H1 (cell line): ENCODE results near the gene ZKSCAN8. TPM values are rescaled to one million over a fixed set of nuclear protein-coding genes. Genes with fewer than 3 reads are reported as not detected.

Experiments
- CTCF ChIA-PET: fragments of 300-600 bp; sonication (Branson Sonifier 250); formaldehyde crosslinking; loops from one replicate; lab custom pipeline; 2021; ENCODE audit not compliant: partially characterized antibody; lab: Charles Lee
- POLR2A ChIA-PET: fragments of 300-600 bp; sonication (Branson Sonifier 250); formaldehyde crosslinking; loops from one replicate; lab custom pipeline; 2021; ENCODE audit warnings: inconsistent platforms; ENCODE audit not compliant: partially characterized antibody; lab: Charles Lee
- DNase-seq, 2 experiments: peaks; one replicate each; pipeline versions ENCODE4 v3.0.0 to v3.0.0-alpha.2; 2010 to 2022; ENCODE audit warnings: low spot score in 2 of 2, low read depth in 1 of 2, mixed read lengths in 1 of 2
- FAIRE-seq: peaks from 2 replicates; lab custom pipeline; 2011; peaks lifted over from hg19 to GRCh38; lab: Jason Lieb, UNC
- H2AFZ ChIP-seq: 2 replicates; pipeline ENCODE4 v1.8.1; 2012; ENCODE audit warnings: low read length, inconsistent platforms
- H2AK5ac ChIP-seq: 2 replicates; pipeline ENCODE4 v1.6.1; 2013; ENCODE audit warnings: low read depth, low read length
- H2BK120ac ChIP-seq: replicated peaks from 2 replicates; pipeline ENCODE3; 2013; ENCODE audit warnings: low read depth, low read length, inconsistent platforms
- H2BK12ac ChIP-seq: 2 replicates; pipeline ENCODE4 v1.6.1; 2013; ENCODE audit warnings: low read depth, low read length
- H2BK15ac ChIP-seq: 2 replicates; pipeline ENCODE4 v1.6.1; 2013; ENCODE audit warnings: low read length
- H2BK20ac ChIP-seq: 2 replicates; pipeline ENCODE4 v1.6.1; 2013; ENCODE audit warnings: low read length
- H2BK5ac ChIP-seq: 2 replicates; pipeline ENCODE4 v1.6.1; 2013; ENCODE audit warnings: low read depth, low read length
- H3K14ac ChIP-seq: 2 replicates; pipeline ENCODE4 v1.6.1; 2013; ENCODE audit warnings: inconsistent platforms; ENCODE audit not compliant: insufficient read length
- H3K18ac ChIP-seq: 2 replicates; pipeline ENCODE4 v1.6.1; 2013; ENCODE audit warnings: low read length; ENCODE audit errors: extremely low read depth
- H3K23ac ChIP-seq: 2 replicates; pipeline ENCODE4 v1.6.1; 2013; ENCODE audit warnings: inconsistent platforms; ENCODE audit not compliant: insufficient read length
- H3K23me2 ChIP-seq: 2 replicates; pipeline ENCODE4 v1.6.1; 2013; ENCODE audit warnings: low read depth, low read length
- H3K27ac ChIP-seq: 2 replicates; pipeline ENCODE4 v1.6.1; 2011; ENCODE audit warnings: low read depth, low read length, inconsistent platforms
- H3K27me3 ChIP-seq, 4 experiments: replicated peaks in 1 of 4; 1 replicate in 1 of 4; 2 replicates in 3 of 4; pipeline versions ENCODE4 v1.6.1 to v1.8.1; 2011 to 2013; ENCODE audit warnings: low read length in 3 of 4, mild to moderate bottlenecking in 3 of 4, inconsistent platforms in 2 of 4, mixed read lengths in 2 of 4, moderate library complexity in 1 of 4; ENCODE audit not compliant: control insufficient read depth in 3 of 4, insufficient read depth in 3 of 4; ENCODE audit errors: extremely low read depth in 1 of 4
- H3K36me3 ChIP-seq, 4 experiments: 2 replicates each; pipeline versions ENCODE4 v1.6.1 to v1.8.1; 2011 to 2013; ENCODE audit warnings: mild to moderate bottlenecking in 4 of 4, low read length in 3 of 4, moderate library complexity in 2 of 4, control low read depth in 1 of 4, inconsistent platforms in 1 of 4; ENCODE audit not compliant: insufficient read depth in 4 of 4, control insufficient read depth in 2 of 4
- H3K4ac ChIP-seq: replicated peaks from 2 replicates; pipeline ENCODE3; 2013; ENCODE audit warnings: low read length, low read depth, mixed read lengths, inconsistent platforms; ENCODE audit not compliant: insufficient read length
- H3K4me1 ChIP-seq, 4 experiments: replicated peaks in 1 of 4; 1 replicate in 1 of 4; 2 replicates in 3 of 4; pipeline versions ENCODE4 v1.6.1 to v1.8.1; 2011 to 2013; ENCODE audit warnings: low read length in 3 of 4, inconsistent platforms in 2 of 4, mixed read lengths in 1 of 4; ENCODE audit not compliant: insufficient read depth in 4 of 4, control insufficient read depth in 3 of 4
- H3K4me2 ChIP-seq, 2 experiments: 2 replicates each; pipeline versions ENCODE4 v1.6.1 to v1.8.1; 2011 to 2013; ENCODE audit warnings: low read depth in 2 of 2, low read length in 2 of 2, control low read depth in 1 of 2, inconsistent platforms in 1 of 2, mild to moderate bottlenecking in 1 of 2; ENCODE audit not compliant: insufficient read depth in 1 of 2
- H3K4me3 ChIP-seq, 4 experiments: fragments of 200-600, 300-600 bp in 1 of 4; sonication (generic), shearing (Covaris generic), sonication (Bioruptor Twin) in 1 of 4; 2 replicates each; pipeline versions ENCODE4 v1.5.1 to v1.8.1; 2011 to 2016; ENCODE audit warnings: low read length in 4 of 4, low read depth in 3 of 4, control low read depth in 2 of 4, inconsistent platforms in 2 of 4, mild to moderate bottlenecking in 2 of 4, mixed read lengths in 1 of 4, moderate library complexity in 1 of 4; ENCODE audit not compliant: insufficient read depth in 2 of 4; ENCODE audit errors: extremely low read depth in 1 of 4
- H3K56ac ChIP-seq: replicated peaks from 2 replicates; pipeline ENCODE3; 2013; ENCODE audit warnings: low read depth, mild to moderate bottlenecking, mixed read lengths, low read length, inconsistent platforms; ENCODE audit not compliant: insufficient read length
- H3K79me1 ChIP-seq: 2 replicates; pipeline ENCODE4 v1.6.1; 2013; ENCODE audit warnings: low read depth, low read length, control low read depth
- H3K79me2 ChIP-seq, 2 experiments: 2 replicates each; pipeline versions ENCODE4 v1.6.1 to v1.8.1; 2012 to 2013; ENCODE audit warnings: low read length in 2 of 2, mild to moderate bottlenecking in 2 of 2, inconsistent platforms in 1 of 2; ENCODE audit not compliant: insufficient read depth in 2 of 2, control insufficient read depth in 1 of 2
- H3K9ac ChIP-seq, 4 experiments: replicated peaks in 1 of 4; 1 replicate in 1 of 4; 2 replicates in 3 of 4; pipeline versions ENCODE4 v1.6.1 to v1.8.1; 2011 to 2013; ENCODE audit warnings: low read depth in 3 of 4, low read length in 3 of 4, control low read depth in 2 of 4, mild to moderate bottlenecking in 2 of 4, moderate library complexity in 2 of 4, inconsistent platforms in 1 of 4; ENCODE audit errors: extremely low read depth in 1 of 4
- H3K9me3 ChIP-seq, 2 experiments: 2 replicates each; pipeline versions ENCODE4 v1.6.1 to v1.8.1; 2012 to 2013; ENCODE audit warnings: mild to moderate bottlenecking in 2 of 2, moderate library complexity in 2 of 2, control low read depth in 1 of 2, inconsistent platforms in 1 of 2, low read depth in 1 of 2, low read length in 1 of 2, mixed read lengths in 1 of 2; ENCODE audit not compliant: insufficient read depth in 2 of 2
- H4K20me1 ChIP-seq, 2 experiments: replicated peaks in 1 of 2; 2 replicates each; pipeline versions ENCODE3 to v1.8.1; 2011 to 2013; ENCODE audit warnings: inconsistent platforms in 2 of 2, low read length in 2 of 2, mild to moderate bottlenecking in 1 of 2; ENCODE audit not compliant: insufficient read depth in 2 of 2, control insufficient read depth in 1 of 2
- H4K5ac ChIP-seq: 2 replicates; pipeline ENCODE4 v1.6.1; 2013; ENCODE audit warnings: low read length, low read depth, mixed read lengths, inconsistent platforms; ENCODE audit not compliant: insufficient read length
- H4K8ac ChIP-seq: 2 replicates; pipeline ENCODE4 v1.8.0; 2013; ENCODE audit warnings: mild to moderate bottlenecking, moderate library complexity, low read length, inconsistent platforms; ENCODE audit not compliant: insufficient read depth; ENCODE audit errors: extremely low read depth
- H4K91ac ChIP-seq: replicated peaks from 2 replicates; pipeline ENCODE3; 2013; ENCODE audit warnings: low read length, mixed read lengths, inconsistent platforms; ENCODE audit not compliant: insufficient read length
- CBX5 ChIP-seq: fragments of 300-800, 300-1000 bp; sonication (generic); IDR thresholded peaks from 2 replicates; pipeline ENCODE4 v1.7.1; 2016; ENCODE audit warnings: antibody characterized with exemption, low read length, low read depth
- GTF2F1 ChIP-seq: IDR thresholded peaks from 2 replicates; pipeline ENCODE4 v1.6.1; 2012; ENCODE audit warnings: low read depth, low read length, improper control_type of control experiment, borderline replicate concordance
- RAD21 ChIP-seq, 2 experiments: IDR thresholded peaks in 1 of 2; conservative IDR thresholded peaks in 1 of 2; 2 replicates each; pipeline ENCODE4 v1.6.1; 2011; ENCODE audit warnings: low read depth in 2 of 2, low read length in 2 of 2, improper control_type of control experiment in 1 of 2, inconsistent platforms in 1 of 2, mild to moderate bottlenecking in 1 of 2, moderate library complexity in 1 of 2
- SIX5 ChIP-seq: IDR thresholded peaks from 2 replicates; pipeline ENCODE4 v1.6.1; 2011; ENCODE audit warnings: mild to moderate bottlenecking, low read depth, low read length
- WGBS, 2 experiments: shearing (Covaris generic) in 1 of 2; methylation state at CpG; one replicate each; pipeline versions ENCODE4 v1.1.6 to v1.1.7; 2013 to 2015; ENCODE audit warnings: low lambda C conversion rate in 2 of 2, mixed read lengths in 2 of 2, inconsistent platforms in 1 of 2, low coverage in 1 of 2, missing lambda C conversion rate in 1 of 2; ENCODE audit not compliant: insufficient replicate concordance in 2 of 2, insufficient coverage in 1 of 2, insufficient read length in 1 of 2; ENCODE audit errors: extremely low coverage in 1 of 2, missing lambda C conversion rate in 1 of 2; 5-methylcytosine and 5-hydroxymethylcytosine counted together
- polyA plus RNA-seq, 7 experiments: library from polyadenylated mRNA; depleted of rRNA in 3 of 7; stranded (reverse) in 5 of 7; unstranded in 2 of 7; fragments of >200 nt in 5 of 7; fragments of 200-250 nt in 2 of 7; gene quantifications; 1 replicate in 5 of 7; 2 replicates in 1 of 7; 4 replicates in 1 of 7; pipeline versions ENCODE4 v1.2.1 to v1.2.3, GENCODE V29; 2011 to 2013; ENCODE audit warnings: missing spikeins in 2 of 7, mixed read lengths in 2 of 7
- total RNA-seq: library from RNA; stranded (reverse); fragmentation: NEBNext Ultra II Directional; extraction: Animal tissue kit (Norgen Biotek cat#: 25700); gene quantifications from 2 replicates; pipeline ENCODE4 v1.2.1, GENCODE V29; 2021

The ZKSCAN8 gene
- total and polyA plus RNA-seq, 2 of the 8 experiments (the other 6 are each of a cell fraction or from before 2014, with no cell fraction given), result 10.7 to 24.1 TPM

GRCh38 chr6:28160233-28160632 lies 18.6 kb downstream of the ZKSCAN8 start:
- H2BK15ac ChIP-seq, result no peak overlapping the region
- no peak overlapping the region for H2BK120ac ChIP-seq
- H2AFZ ChIP-seq, result no peak overlapping the region
- no peak overlapping the region for H2AK5ac ChIP-seq
- no peak overlapping the region for H3K56ac ChIP-seq
- no peaks in the 10 kb centered on the region for H3K79me2 ChIP-seq
- CTCF ChIA-PET, result no interaction called here
- no peak overlapping the region for H2BK12ac ChIP-seq
- H3K9ac ChIP-seq, result no peak overlapping the region
- H4K5ac ChIP-seq, result no peak overlapping the region
- no peak overlapping the region for H4K8ac ChIP-seq
- WGBS, 2 experiments, result 90% methylated on average over 2 of the region's 2 CpGs; no CpG with 5 or more reads in 1 of the 2 experiments
- POLR2A ChIA-PET, result interaction anchor here (0.7 to 2.0 kb wide), 5 partner anchors 12 to 229 kb away, joined by 3 to 4 read pairs (median 3); no protein-coding TSS in a partner anchor
- no peak for TF ChIP-seq SIX5
- TF ChIP-seq CBX5, result no peak
- TF ChIP-seq GTF2F1, result no peak
- TF ChIP-seq RAD21 (IDR thresholded peaks at IDR 0.05 in 1 of 2, conservative IDR thresholded peaks at IDR 0.05 in 1 of 2; ENCODE audit: low read depth in 2 of 2, low read length in 2 of 2), result no peak
- H3K9me3 ChIP-seq, result no peaks in the 10 kb centered on the region
- no peak overlapping the region for H3K4me3 ChIP-seq
- H3K18ac ChIP-seq, result no peak overlapping the region
- no peak overlapping the region for H3K4ac ChIP-seq
- no peak overlapping the region for H3K27ac ChIP-seq
- H4K20me1 ChIP-seq, result peaks cover 0 to 2% of the 10 kb centered on the region in 2 experiments
- H3K14ac ChIP-seq, result no peak overlapping the region
- H3K27me3 ChIP-seq, result peaks cover 0 to 4% (median 0%) of the 10 kb centered on the region in 4 experiments; a peak in 3 of 7 replicates
- peaks cover 0 to 13% (median 5%) of the 10 kb centered on the region in 4 experiments; a peak in 5 of 8 replicates for H3K36me3 ChIP-seq
- peaks cover 2% of the 10 kb centered on the region; the same call in 1 of the 2 replicates for H3K23me2 ChIP-seq
- peaks cover 0 to 3% (median 0%) of the 10 kb centered on the region in 4 experiments; a peak in 1 of 7 replicates for H3K4me1 ChIP-seq
- H3K23ac ChIP-seq, result no peak overlapping the region
- DNase-seq (no peak), FAIRE-seq (no peak)
- no peak overlapping the region; a peak in 1 of 4 replicates for H3K4me2 ChIP-seq
- no peak overlapping the region for H4K91ac ChIP-seq
- no peaks in the 10 kb centered on the region for H3K79me1 ChIP-seq
- no peak overlapping the region for H2BK20ac ChIP-seq
- H2BK5ac ChIP-seq, result no peak overlapping the region
